Fibroblast of mammary gland (primary cell): Measurements from ENCODE around the gene LDB2.
"Not testable (repeated sequence)": the region's sequence is repeated elsewhere in the genome, so short reads cannot be mapped to it uniquely, and the experiment has no call there.

Experiments
- DNase-seq: peaks from one replicate; pipeline ENCODE4 v3.0.0-alpha.2; 2010; ENCODE audit warnings: low read depth
- H3K4me3 ChIP-seq: 2 replicates; pipeline ENCODE4 v1.5.1; 2011; ENCODE audit warnings: low read depth, mild to moderate bottlenecking, low read length, moderate library complexity; ENCODE audit not compliant: control insufficient read depth
- TF ChIP-seq, protein P1 (sequence below): conservative IDR thresholded peaks from 2 replicates; pipeline ENCODE4 v1.5.1; 2011; ENCODE audit warnings: low read depth, low read length, inconsistent platforms; ENCODE audit not compliant: control insufficient read depth, insufficient read depth

Gene LDB2

DNA sequence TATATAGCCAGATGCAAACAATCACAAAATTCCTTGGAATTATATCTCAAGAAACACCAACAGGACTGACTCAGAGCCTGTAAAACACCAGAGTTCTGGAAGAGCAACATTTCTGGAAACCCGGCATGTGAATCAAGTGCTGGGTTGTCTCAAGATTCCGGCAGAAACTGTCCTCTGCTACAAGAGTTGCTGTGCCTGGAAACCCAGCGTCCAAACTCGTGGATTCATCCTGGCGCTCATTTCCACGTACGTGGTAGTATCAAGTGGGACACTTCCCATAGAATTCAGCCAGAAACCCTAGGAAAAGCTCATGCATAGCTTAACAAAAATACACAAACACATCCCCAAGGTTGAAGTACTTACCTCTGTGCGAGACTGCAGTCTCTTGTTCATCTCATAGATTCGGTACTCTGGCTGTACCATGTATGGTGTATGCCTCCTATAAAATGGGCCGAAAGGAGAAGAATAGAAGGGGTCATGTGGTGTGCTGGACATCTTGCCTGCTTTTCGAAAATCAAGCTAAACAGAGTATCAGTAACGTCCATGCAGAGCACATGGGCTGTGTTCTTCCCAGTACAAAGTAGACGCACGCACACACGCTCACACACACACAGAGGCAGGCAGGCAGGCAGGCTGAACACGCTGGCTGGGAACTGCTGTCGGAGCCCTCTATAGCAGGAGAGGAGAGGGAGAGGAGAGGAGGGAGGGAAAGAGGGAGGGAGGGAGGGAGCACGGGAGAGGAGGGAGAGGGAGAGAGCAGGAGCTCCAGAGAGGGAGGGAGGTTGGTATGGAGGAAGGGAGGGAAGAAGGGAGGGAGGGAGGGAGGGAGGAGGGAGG lies at the start of gene LDB2:
LDB2 (minus strand) TSS at position 655 of the 837 bp plus-strand sequence.
- TF ChIP-seq, protein P1, sequence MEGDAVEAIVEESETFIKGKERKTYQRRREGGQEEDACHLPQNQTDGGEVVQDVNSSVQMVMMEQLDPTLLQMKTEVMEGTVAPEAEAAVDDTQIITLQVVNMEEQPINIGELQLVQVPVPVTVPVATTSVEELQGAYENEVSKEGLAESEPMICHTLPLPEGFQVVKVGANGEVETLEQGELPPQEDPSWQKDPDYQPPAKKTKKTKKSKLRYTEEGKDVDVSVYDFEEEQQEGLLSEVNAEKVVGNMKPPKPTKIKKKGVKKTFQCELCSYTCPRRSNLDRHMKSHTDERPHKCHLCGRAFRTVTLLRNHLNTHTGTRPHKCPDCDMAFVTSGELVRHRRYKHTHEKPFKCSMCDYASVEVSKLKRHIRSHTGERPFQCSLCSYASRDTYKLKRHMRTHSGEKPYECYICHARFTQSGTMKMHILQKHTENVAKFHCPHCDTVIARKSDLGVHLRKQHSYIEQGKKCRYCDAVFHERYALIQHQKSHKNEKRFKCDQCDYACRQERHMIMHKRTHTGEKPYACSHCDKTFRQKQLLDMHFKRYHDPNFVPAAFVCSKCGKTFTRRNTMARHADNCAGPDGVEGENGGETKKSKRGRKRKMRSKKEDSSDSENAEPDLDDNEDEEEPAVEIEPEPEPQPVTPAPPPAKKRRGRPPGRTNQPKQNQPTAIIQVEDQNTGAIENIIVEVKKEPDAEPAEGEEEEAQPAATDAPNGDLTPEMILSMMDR = no peak
- peak; percentile 82 for DNase-seq
- peak within 1 kb of the TSS; percentile 72 for H3K4me3 ChIP-seq

DNA sequence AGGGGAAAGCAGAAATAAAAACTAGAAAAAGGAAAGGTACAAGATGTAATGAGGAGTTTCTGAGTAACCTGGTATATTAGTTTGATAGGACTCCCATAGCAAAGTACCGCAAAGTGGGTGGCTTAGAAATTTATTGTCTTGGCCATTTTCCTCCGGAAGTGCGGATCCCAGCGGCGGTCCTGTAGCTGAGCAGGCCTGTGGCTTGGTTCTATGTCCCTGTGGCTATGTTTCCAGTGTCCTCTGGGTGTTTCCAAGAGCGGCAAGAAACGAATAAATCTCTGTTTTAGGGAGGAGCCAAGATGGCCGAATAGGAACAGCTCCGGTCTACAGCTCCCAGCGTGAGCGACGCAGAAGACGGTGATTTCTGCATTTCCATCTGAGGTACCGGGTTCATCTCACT lies 44.0 kb upstream of the LDB2 start:
- DNase-seq = no peak
- H3K4me3 ChIP-seq = no peak overlapping the region
- TF ChIP-seq, protein P1 = no peak

DNA sequence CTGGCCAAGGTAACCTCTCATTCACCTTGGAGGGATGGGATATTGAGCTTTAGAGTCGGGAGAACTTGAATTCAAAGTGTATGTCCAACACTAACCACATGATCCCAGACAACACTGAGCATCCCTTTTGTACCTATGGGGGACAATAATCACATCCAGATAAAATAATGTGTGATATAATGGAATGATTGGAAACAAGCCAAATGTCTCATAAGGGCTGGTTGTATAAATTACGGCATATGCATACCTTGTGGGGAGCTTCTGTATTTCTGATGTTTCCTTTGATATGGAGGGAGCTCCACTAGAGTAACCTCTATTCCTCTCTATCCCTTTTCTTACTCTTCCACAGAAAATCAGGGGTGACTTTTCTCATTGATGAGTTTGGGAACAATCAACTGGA lies 40.7 kb upstream of the LDB2 start:
- TF ChIP-seq, protein P1 = no peak
- DNase-seq = no peak
- H3K4me3 ChIP-seq = no peak overlapping the region

- DNase-seq = no peak
- H3K4me3 ChIP-seq = no peak overlapping the region
- TF ChIP-seq, protein P1 = no peak
These were observed 40.1 kb upstream of the LDB2 start for GRCh38 chr4:16938512-16939040.

DNA sequence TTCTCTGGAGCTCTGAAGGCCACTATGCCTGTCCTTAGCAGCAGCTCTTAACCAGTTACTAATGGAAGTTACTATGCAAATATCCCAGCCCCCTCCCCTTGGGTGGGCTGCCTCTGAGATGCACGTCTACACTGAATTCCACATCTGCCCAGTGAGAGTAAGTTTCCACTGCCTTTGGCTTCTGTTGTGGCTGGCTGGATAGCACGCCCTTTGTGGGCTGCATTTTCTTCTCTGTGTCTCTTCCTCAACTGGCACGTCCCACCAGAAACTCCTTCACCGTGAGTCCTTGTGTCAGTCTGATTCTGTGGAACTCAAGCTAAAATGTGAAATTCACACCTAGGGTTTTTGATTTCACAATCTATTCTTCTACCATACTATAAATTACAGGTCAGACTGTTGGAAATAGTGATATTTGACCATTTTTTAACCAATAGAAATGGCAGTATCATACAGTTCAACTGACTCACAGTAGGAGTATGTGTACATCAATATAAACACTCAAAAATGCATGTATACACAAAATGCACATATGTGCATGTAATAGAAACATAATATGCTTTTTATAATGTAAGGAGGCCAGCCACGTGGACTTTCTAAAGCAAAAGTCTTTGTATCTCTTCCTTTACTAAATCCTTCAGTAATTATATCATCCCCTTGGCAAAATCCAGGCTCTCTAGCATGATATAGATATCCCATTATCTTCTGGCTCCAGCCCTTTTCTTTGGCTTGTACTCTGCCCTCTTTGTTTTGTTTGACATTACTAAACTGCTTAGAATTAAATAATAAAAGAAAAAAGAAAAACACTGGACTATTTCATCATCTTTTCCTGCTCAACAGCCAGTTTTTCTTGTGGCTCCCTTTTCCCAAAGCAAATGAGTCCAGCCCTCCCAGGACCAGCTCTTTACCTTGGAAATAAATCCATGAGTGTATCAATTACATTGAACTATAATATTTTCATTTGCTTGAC lies 33.2 kb upstream of the LDB2 start:
- H3K4me3 ChIP-seq = no peak overlapping the region
- DNase-seq = peak; percentile 8
- TF ChIP-seq, protein P1 = no peak

- no peak for DNase-seq
- no peak overlapping the region for H3K4me3 ChIP-seq
- TF ChIP-seq, protein P1 = no peak
These were observed 27.8 kb upstream of the LDB2 start for GRCh38 chr4:16926214-16926613.

DNA sequence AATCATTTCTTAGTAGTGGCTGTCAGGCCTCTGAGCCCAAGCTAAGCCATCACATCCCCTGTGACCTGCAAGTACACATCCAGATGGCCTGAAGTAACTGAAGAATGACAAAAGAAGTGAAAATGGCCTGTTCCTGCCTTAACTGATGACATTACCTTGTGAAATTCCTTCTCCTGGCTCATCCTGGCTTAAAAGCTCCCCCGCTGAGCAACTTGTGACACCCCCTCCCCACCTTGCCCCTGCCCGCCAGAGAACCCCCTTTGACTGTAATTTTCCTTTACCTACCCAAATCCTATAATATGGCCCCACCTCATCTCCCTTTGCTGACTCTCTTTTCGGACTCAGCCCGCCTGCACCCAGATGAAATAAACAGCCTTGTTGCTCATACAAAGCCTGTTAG lies 20.3 kb upstream of the LDB2 start:
- DNase-seq, H3K4me3 ChIP-seq: not testable (repeated sequence)
